WTC11 (cell line): ENCODE results near the gene JAZF1. TPM values are rescaled to one million over a fixed set of nuclear protein-coding genes. Genes with fewer than 3 reads are reported as not detected.
A peak's percentile ranks its signal among the peaks of the same experiment; 100 is the strongest.

Experiments used
- ATAC-seq: fragments of 200-7000 bp; cut with Tn5 transposase; 2 replicates; pipeline ENCODE4 v1.10.0; 2021; ENCODE audit warnings: mild to moderate bottlenecking, moderate library complexity
- CTCF ChIA-PET: fragments of 300-600 bp; sonication (Branson Sonifier 250); formaldehyde crosslinking; loops from one replicate; lab custom pipeline; 2021; ENCODE audit warnings: antibody characterized with exemption; lab: Charles Lee
- POLR2A ChIA-PET: fragments of 350-600 bp; sonication (Branson Sonifier 250); formaldehyde crosslinking; loops from one replicate; lab custom pipeline; 2021; ENCODE audit warnings: antibody characterized with exemption; lab: Charles Lee
- DNase-seq: peaks from one replicate; pipeline ENCODE4 v3.0.0; 2021; ENCODE audit warnings: low spot score
- H3K27ac Mint-ChIP-seq: 2 replicates; pipeline ENCODE4 v1.8.0; 2021; ENCODE audit warnings: mixed read lengths
- H3K27me3 Mint-ChIP-seq: 2 replicates; pipeline ENCODE4 v1.8.0; 2021; ENCODE audit warnings: low read depth, mild to moderate bottlenecking, moderate library complexity, mixed read lengths
- H3K36me3 Mint-ChIP-seq: 2 replicates; pipeline ENCODE4 v1.8.0; 2021; ENCODE audit warnings: mixed read lengths
- H3K4me1 Mint-ChIP-seq: 2 replicates; pipeline ENCODE4 v1.8.0; 2022; ENCODE audit warnings: mixed read lengths
- H3K4me3 Mint-ChIP-seq: 2 replicates; pipeline ENCODE4 v1.8.0; 2021; ENCODE audit warnings: mild to moderate bottlenecking, moderate library complexity, mixed read lengths
- H3K9me3 Mint-ChIP-seq: 2 replicates; pipeline ENCODE4 v1.8.0; 2021; ENCODE audit warnings: mixed read lengths
- ATF2 ChIP-seq: sonication (generic); formaldehyde crosslinking; IDR thresholded peaks from 2 replicates; pipeline ENCODE4 v1.8.1; 2022; ENCODE audit warnings: low read depth, missing genetic modification reagents, borderline replicate concordance
- EMX1 ChIP-seq: fragments of 250-450 bp; sonication (Bioruptor Pico); IDR thresholded peaks from 2 replicates; pipeline ENCODE4 v1.8.0; 2021; ENCODE audit warnings: mild to moderate bottlenecking
- ESRRA ChIP-seq: sonication (generic); formaldehyde crosslinking; IDR thresholded peaks from 2 replicates; pipeline ENCODE4 v1.8.1; 2022; ENCODE audit warnings: mild to moderate bottlenecking, missing genetic modification reagents, borderline replicate concordance
- GABPB1 ChIP-seq: sonication (generic); formaldehyde crosslinking; IDR thresholded peaks from 2 replicates; pipeline ENCODE4 v1.8.1; 2023; ENCODE audit warnings: mild to moderate bottlenecking, missing genetic modification reagents
- GTF2I ChIP-seq: fragments of 250-450 bp; sonication (Bioruptor Pico); conservative IDR thresholded peaks from 2 replicates; pipeline ENCODE4 v1.4.0; 2021; ENCODE audit warnings: mild to moderate bottlenecking
- HMGXB4 ChIP-seq: sonication (generic); formaldehyde crosslinking; IDR thresholded peaks from 2 replicates; pipeline ENCODE4 v1.8.1; 2023; ENCODE audit warnings: mild to moderate bottlenecking, moderate library complexity, missing genetic modification reagents
- JAZF1 ChIP-seq: fragments of 250-450 bp; sonication (Bioruptor Pico); IDR thresholded peaks from 2 replicates; pipeline ENCODE4 v1.9.0; 2021; ENCODE audit warnings: moderate library complexity, mild to moderate bottlenecking, inconsistent platforms
- NFYB ChIP-seq: sonication (generic); formaldehyde crosslinking; conservative IDR thresholded peaks from 2 replicates; pipeline ENCODE4 v1.8.0; 2022; ENCODE audit warnings: low read depth, missing genetic modification reagents
- NR1H2 ChIP-seq: sonication (generic); formaldehyde crosslinking; IDR thresholded peaks from 2 replicates; pipeline ENCODE4 v1.9.0; 2021; ENCODE audit warnings: mild to moderate bottlenecking, moderate library complexity, missing genetic modification reagents
- NR2C2 ChIP-seq: sonication (generic); formaldehyde crosslinking; IDR thresholded peaks from 2 replicates; pipeline ENCODE4 v1.8.0; 2022; ENCODE audit warnings: mild to moderate bottlenecking, missing genetic modification reagents
- ZBTB21 ChIP-seq: sonication (generic); formaldehyde crosslinking; IDR thresholded peaks from 2 replicates; pipeline ENCODE4 v1.8.1; 2023; ENCODE audit warnings: mild to moderate bottlenecking, missing genetic modification reagents, borderline replicate concordance
- ZNF138 ChIP-seq: sonication (generic); formaldehyde crosslinking; conservative IDR thresholded peaks from 2 replicates; pipeline ENCODE4 v1.8.1; 2022; ENCODE audit warnings: mild to moderate bottlenecking, moderate library complexity, missing genetic modification reagents
- total RNA-seq: library from RNA; stranded (reverse); gene quantifications from 3 replicates; pipeline ENCODE4 v1.2.3, GENCODE V29; 2021
- TF ChIP-seq, protein P1 (sequence below): sonication (generic); formaldehyde crosslinking; IDR thresholded peaks from 2 replicates; pipeline ENCODE4 v1.8.0; 2023; ENCODE audit warnings: missing genetic modification reagents, mild to moderate bottlenecking, borderline replicate concordance
- TF ChIP-seq, protein P2 (sequence below): fragments of 250-450 bp; sonication (Bioruptor Pico); IDR thresholded peaks from 2 replicates; pipeline ENCODE4 v2.1.2; 2022; ENCODE audit warnings: mild to moderate bottlenecking, moderate library complexity

The JAZF1 gene
- total RNA-seq, 1 experiment from 2014 or later, result 19.0 TPM

GRCh38 chr7:27869056-27869455 is 311.5 kb downstream of the JAZF1 start (continued):
- TF ChIP-seq, protein P1, sequence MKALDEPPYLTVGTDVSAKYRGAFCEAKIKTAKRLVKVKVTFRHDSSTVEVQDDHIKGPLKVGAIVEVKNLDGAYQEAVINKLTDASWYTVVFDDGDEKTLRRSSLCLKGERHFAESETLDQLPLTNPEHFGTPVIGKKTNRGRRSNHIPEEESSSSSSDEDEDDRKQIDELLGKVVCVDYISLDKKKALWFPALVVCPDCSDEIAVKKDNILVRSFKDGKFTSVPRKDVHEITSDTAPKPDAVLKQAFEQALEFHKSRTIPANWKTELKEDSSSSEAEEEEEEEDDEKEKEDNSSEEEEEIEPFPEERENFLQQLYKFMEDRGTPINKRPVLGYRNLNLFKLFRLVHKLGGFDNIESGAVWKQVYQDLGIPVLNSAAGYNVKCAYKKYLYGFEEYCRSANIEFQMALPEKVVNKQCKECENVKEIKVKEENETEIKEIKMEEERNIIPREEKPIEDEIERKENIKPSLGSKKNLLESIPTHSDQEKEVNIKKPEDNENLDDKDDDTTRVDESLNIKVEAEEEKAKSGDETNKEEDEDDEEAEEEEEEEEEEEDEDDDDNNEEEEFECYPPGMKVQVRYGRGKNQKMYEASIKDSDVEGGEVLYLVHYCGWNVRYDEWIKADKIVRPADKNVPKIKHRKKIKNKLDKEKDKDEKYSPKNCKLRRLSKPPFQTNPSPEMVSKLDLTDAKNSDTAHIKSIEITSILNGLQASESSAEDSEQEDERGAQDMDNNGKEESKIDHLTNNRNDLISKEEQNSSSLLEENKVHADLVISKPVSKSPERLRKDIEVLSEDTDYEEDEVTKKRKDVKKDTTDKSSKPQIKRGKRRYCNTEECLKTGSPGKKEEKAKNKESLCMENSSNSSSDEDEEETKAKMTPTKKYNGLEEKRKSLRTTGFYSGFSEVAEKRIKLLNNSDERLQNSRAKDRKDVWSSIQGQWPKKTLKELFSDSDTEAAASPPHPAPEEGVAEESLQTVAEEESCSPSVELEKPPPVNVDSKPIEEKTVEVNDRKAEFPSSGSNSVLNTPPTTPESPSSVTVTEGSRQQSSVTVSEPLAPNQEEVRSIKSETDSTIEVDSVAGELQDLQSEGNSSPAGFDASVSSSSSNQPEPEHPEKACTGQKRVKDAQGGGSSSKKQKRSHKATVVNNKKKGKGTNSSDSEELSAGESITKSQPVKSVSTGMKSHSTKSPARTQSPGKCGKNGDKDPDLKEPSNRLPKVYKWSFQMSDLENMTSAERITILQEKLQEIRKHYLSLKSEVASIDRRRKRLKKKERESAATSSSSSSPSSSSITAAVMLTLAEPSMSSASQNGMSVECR (CRISPR knock-in tag), result no peak

GRCh38 chr7:27868131-27868550 is 312.5 kb downstream of the JAZF1 start:
- no peak for DNase-seq
- ChIA-PET POLR2A (no interaction called here), CTCF (no interaction called here)

DNA sequence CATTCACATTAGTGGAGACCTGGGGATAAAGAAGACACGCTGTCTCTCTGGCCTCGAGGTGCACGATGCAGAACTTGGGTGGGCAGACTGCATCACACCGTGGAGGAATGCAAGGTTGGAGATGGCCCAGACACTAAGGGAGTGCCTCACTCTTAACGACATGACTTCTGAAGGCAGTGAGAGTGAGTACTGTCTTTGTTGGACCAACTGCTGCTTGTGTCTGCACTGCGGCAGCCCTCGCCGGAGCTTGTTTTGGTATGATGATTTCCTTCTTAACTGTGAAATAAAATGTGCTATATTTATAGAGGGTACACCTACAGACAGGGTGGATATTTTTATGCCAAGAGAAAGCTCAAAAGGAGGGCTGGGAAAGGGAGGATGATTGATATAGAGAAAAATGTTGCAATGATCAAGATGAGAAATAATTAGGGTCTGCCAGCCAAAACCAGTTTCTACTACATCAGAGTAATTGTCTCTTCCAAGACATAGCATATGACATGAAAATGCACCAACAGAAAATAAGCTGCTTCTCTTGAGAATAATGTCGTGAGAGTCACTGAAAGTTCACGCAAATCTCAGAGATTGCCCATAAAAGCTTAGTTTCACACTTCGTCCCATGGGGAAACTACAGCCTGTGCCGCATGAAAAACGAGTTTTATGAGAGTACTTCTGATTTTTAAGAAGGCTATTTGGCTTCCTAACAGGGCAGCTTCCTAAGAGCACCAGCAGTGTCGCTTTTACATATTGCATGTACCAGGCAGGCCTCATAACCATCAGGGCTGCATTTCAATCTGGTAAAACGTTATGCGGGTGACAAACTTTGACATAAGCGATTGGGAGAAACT is 313.5 kb downstream of the JAZF1 start:
- H3K36me3 Mint-ChIP-seq, result no peaks in the 10 kb centered on the region
- TF ChIP-seq GABPB1 (CRISPR knock-in tag) (no peak), ATF2 (CRISPR knock-in tag) (no peak)
- H3K9me3 Mint-ChIP-seq, result no peaks in the 10 kb centered on the region
- ATAC-seq (no peak), DNase-seq (no peak)
- peaks cover 31% of the 10 kb centered on the region for H3K4me1 Mint-ChIP-seq
- H3K4me3 Mint-ChIP-seq, result no peak overlapping the region
- H3K27me3 Mint-ChIP-seq, result no peaks in the 10 kb centered on the region
- ChIA-PET POLR2A (no interaction called here), CTCF (no interaction called here)
- H3K27ac Mint-ChIP-seq, result peak overlapping the region; percentile 65; the same call in 1 of the 2 replicates

More at GRCh38 chr7:27868131-27868550, 312.5 kb downstream of the JAZF1 start:
- Mint-ChIP-seq H3K4me3 (no peak overlapping the region), H3K27ac (no peak overlapping the region; the same call in 1 of the 2 replicates), H3K36me3 (no peaks in the 10 kb centered on the region), H3K9me3 (no peaks in the 10 kb centered on the region), H3K27me3 (no peaks in the 10 kb centered on the region), H3K4me1 (peaks cover 40% of the 10 kb centered on the region)
- no peak for ATAC-seq
- no peak for TF ChIP-seq JAZF1 (CRISPR knock-in tag)
- TF ChIP-seq ZBTB21, result no peak
- no peak for TF ChIP-seq ESRRA (CRISPR knock-in tag)
- TF ChIP-seq HMGXB4, result no peak
- TF ChIP-seq GTF2I, result no peak
- no peak for TF ChIP-seq NR2C2 (CRISPR knock-in tag)
- no peak for TF ChIP-seq ZNF138 (CRISPR knock-in tag)

DNA sequence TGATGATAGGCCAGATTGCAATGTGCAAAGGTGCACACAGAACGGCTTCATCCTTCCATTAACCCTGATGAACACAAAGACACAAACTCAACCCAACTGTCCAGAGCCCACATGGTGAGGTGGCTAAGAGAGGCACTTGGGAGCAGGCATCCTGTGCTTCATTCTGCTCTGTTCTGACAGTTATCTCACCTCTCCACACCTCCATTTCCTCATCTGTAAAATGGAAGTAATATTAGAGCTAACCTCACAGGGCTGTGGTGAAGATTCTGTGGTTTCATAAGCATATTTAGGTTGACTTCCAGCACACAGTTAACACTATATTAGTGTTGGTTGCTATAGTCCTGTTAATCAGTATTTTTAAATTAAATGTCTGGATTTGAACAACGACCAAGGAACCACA is 314.3 kb downstream of the JAZF1 start:
- no peaks in the 10 kb centered on the region for H3K36me3 Mint-ChIP-seq
- no peak overlapping the region for H3K4me3 Mint-ChIP-seq
- no peak for ATAC-seq
- no peak for DNase-seq
- POLR2A ChIA-PET, result no interaction called here
- no peak overlapping the region for H3K27ac Mint-ChIP-seq
- TF ChIP-seq EMX1 (CRISPR knock-in tag) (no peak), NFYB (CRISPR knock-in tag) (no peak), NR1H2 (no peak), ZNF138 (CRISPR knock-in tag) (no peak)
- TF ChIP-seq, protein P2, sequence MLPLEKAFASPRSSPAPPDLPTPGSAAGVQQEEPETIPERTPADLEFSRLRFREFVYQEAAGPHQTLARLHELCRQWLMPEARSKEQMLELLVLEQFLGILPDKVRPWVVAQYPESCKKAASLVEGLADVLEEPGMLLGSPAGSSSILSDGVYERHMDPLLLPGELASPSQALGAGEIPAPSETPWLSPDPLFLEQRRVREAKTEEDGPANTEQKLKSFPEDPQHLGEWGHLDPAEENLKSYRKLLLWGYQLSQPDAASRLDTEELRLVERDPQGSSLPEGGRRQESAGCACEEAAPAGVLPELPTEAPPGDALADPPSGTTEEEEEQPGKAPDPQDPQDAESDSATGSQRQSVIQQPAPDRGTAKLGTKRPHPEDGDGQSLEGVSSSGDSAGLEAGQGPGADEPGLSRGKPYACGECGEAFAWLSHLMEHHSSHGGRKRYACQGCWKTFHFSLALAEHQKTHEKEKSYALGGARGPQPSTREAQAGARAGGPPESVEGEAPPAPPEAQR (CRISPR knock-in tag), result no peak
- H3K4me1 Mint-ChIP-seq, result peaks cover 25% of the 10 kb centered on the region
- CTCF ChIA-PET, result no interaction called here
- H3K9me3 Mint-ChIP-seq, result no peaks in the 10 kb centered on the region
- no peaks in the 10 kb centered on the region for H3K27me3 Mint-ChIP-seq
